Stomach (tissue), 4 donors: ENCODE results near the gene ZCWPW1.

Experiments used
- POLR2A ChIP-seq, 4 donors: fragments of 450-650 bp; IDR thresholded peaks; one replicate each; pipeline ENCODE4 v1.6.1; 2016; ENCODE audit warnings: antibody characterized with exemption in 4 of 4, control low read depth in 2 of 4, mild to moderate bottlenecking in 1 of 4, moderate library complexity in 1 of 4
- TF ChIP-seq, protein P1 (sequence below), 7 experiments: fragments of 450-650 bp in 4 of 7; fragments of 200-600 bp in 3 of 7; sonication (generic) in 3 of 7; IDR thresholded peaks; one replicate each; pipeline ENCODE4 v1.5.1; 2016 to 2019; ENCODE audit warnings: antibody characterized with exemption in 7 of 7, control low read depth in 2 of 7, mild to moderate bottlenecking in 1 of 7

DNA sequence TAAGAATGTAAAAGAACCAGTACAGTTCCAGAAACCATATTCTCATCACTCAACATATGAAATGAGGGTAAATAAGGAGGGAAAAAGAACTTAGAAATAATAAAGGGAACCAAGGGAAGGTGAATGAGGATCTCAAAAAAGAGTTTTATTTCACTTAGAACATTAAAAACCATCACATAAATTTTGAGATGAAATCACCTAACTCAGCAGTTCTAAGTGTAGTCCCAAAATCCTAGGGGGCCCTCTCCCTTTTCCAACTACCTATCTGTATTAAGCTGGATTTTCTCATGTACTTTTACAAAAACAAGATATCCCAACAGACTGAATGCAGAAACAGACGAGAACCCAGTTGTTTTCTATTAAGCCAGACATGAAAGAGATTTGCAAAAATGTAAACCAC, 3.2 kb downstream of the ZCWPW1 start:
- TF ChIP-seq, protein P1, sequence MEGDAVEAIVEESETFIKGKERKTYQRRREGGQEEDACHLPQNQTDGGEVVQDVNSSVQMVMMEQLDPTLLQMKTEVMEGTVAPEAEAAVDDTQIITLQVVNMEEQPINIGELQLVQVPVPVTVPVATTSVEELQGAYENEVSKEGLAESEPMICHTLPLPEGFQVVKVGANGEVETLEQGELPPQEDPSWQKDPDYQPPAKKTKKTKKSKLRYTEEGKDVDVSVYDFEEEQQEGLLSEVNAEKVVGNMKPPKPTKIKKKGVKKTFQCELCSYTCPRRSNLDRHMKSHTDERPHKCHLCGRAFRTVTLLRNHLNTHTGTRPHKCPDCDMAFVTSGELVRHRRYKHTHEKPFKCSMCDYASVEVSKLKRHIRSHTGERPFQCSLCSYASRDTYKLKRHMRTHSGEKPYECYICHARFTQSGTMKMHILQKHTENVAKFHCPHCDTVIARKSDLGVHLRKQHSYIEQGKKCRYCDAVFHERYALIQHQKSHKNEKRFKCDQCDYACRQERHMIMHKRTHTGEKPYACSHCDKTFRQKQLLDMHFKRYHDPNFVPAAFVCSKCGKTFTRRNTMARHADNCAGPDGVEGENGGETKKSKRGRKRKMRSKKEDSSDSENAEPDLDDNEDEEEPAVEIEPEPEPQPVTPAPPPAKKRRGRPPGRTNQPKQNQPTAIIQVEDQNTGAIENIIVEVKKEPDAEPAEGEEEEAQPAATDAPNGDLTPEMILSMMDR (IDR thresholded peaks at IDR 0.05), result no peak
- no peak for TF ChIP-seq POLR2A (IDR thresholded peaks at IDR 0.05)
